ENCODE results near the gene AFTPH. TPM values are rescaled to one million over a fixed set of nuclear protein-coding genes. Genes with fewer than 3 reads are reported as not detected.

Gene AFTPH
- polyA plus RNA-seq, 1 of the 3 experiments (the other 2 are of a cell fraction): 7.4 TPM

- TF ChIP-seq USF1 (IDR thresholded peaks at IDR 0.05; ENCODE audit: borderline replicate concordance, low read depth) (no peak), PBX3 (IDR thresholded peaks at IDR 0.05) (no peak), RAD21 (IDR thresholded peaks at IDR 0.05; ENCODE audit: low read length) (no peak), FOXM1 (IDR thresholded peaks at IDR 0.05; ENCODE audit: low read depth) (no peak), YY1 (IDR thresholded peaks at IDR 0.05; ENCODE audit: low read depth) (no peak), SMC3 (IDR thresholded peaks at IDR 0.05; ENCODE audit: low read depth, low read length) (no peak)
- TF ChIP-seq, protein P1, sequence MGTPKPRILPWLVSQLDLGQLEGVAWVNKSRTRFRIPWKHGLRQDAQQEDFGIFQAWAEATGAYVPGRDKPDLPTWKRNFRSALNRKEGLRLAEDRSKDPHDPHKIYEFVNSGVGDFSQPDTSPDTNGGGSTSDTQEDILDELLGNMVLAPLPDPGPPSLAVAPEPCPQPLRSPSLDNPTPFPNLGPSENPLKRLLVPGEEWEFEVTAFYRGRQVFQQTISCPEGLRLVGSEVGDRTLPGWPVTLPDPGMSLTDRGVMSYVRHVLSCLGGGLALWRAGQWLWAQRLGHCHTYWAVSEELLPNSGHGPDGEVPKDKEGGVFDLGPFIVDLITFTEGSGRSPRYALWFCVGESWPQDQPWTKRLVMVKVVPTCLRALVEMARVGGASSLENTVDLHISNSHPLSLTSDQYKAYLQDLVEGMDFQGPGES (IDR thresholded peaks at IDR 0.05; ENCODE audit: low read depth, low read length): no peak
These were observed 105.7 kb downstream of the AFTPH start (continued) for GRCh38 chr2:64629875-64630274.

GRCh38 chr2:64630752-64631151 is 106.6 kb downstream of the AFTPH start:
- DNase-seq: no peak
- CTCF ChIA-PET: interaction anchor here (1.2 to 1.8 kb wide), 4 partner anchors 14 to 237 kb away, joined by 4 to 11 read pairs (median 6); no protein-coding TSS in a partner anchor
- H4K20me1 ChIP-seq (ENCODE audit: insufficient read depth): peaks cover 26% of the 10 kb centered on the region; the same call in 1 of the 2 replicates

More at GRCh38 chr2:64630752-64631151, 106.6 kb downstream of the AFTPH start:
- TF ChIP-seq RCOR1 (IDR thresholded peaks at IDR 0.05; ENCODE audit: low read length) (no peak), RFX5 (IDR thresholded peaks at IDR 0.05; ENCODE audit: low read length) (no peak), CHD2 (IDR thresholded peaks at IDR 0.05; ENCODE audit: low read length, partially characterized antibody) (no peak), JUND (IDR thresholded peaks at IDR 0.05) (no peak), ZBTB33 (IDR thresholded peaks at IDR 0.05; ENCODE audit: borderline replicate concordance, low read depth) (no peak), PBX3 (IDR thresholded peaks at IDR 0.05) (no peak), SMC3 (IDR thresholded peaks at IDR 0.05; ENCODE audit: low read depth, low read length) (no peak), EZH2phosphoT487 (IDR thresholded peaks at IDR 0.05; ENCODE audit: borderline replicate concordance, low read depth) (no peak), RXRA (IDR thresholded peaks at IDR 0.05; ENCODE audit: borderline replicate concordance, low read depth) (no peak), FOXM1 (IDR thresholded peaks at IDR 0.05; ENCODE audit: low read depth) (no peak), MEF2A (IDR thresholded peaks at IDR 0.05; ENCODE audit: borderline replicate concordance, low read depth) (no peak), TEAD4 (IDR thresholded peaks at IDR 0.05; ENCODE audit: borderline replicate concordance, insufficient read depth) (no peak), NFIC (IDR thresholded peaks at IDR 0.05; ENCODE audit: borderline replicate concordance) (no peak)
- TF ChIP-seq, protein P2, sequence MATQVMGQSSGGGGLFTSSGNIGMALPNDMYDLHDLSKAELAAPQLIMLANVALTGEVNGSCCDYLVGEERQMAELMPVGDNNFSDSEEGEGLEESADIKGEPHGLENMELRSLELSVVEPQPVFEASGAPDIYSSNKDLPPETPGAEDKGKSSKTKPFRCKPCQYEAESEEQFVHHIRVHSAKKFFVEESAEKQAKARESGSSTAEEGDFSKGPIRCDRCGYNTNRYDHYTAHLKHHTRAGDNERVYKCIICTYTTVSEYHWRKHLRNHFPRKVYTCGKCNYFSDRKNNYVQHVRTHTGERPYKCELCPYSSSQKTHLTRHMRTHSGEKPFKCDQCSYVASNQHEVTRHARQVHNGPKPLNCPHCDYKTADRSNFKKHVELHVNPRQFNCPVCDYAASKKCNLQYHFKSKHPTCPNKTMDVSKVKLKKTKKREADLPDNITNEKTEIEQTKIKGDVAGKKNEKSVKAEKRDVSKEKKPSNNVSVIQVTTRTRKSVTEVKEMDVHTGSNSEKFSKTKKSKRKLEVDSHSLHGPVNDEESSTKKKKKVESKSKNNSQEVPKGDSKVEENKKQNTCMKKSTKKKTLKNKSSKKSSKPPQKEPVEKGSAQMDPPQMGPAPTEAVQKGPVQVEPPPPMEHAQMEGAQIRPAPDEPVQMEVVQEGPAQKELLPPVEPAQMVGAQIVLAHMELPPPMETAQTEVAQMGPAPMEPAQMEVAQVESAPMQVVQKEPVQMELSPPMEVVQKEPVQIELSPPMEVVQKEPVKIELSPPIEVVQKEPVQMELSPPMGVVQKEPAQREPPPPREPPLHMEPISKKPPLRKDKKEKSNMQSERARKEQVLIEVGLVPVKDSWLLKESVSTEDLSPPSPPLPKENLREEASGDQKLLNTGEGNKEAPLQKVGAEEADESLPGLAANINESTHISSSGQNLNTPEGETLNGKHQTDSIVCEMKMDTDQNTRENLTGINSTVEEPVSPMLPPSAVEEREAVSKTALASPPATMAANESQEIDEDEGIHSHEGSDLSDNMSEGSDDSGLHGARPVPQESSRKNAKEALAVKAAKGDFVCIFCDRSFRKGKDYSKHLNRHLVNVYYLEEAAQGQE (IDR thresholded peaks at IDR 0.05; ENCODE audit: low read depth, low read length): no peak
- TF ChIP-seq, protein P3, sequence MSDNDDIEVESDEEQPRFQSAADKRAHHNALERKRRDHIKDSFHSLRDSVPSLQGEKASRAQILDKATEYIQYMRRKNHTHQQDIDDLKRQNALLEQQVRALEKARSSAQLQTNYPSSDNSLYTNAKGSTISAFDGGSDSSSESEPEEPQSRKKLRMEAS (IDR thresholded peaks at IDR 0.05; ENCODE audit: low read depth): no peak
- H2AFZ ChIP-seq (ENCODE audit: low read depth): no peak overlapping the region
- no peaks in the 10 kb centered on the region for H3K9me3 ChIP-seq
- peaks cover 0 to 46% of the 10 kb centered on the region in 2 experiments; a peak in 2 of 4 replicates for H3K4me1 ChIP-seq (ENCODE audit: control insufficient read depth in 1 of 2, insufficient read depth in 2 of 2, low read depth in 1 of 2, low read length in 1 of 2)
- POLR2A ChIA-PET: interaction anchor here (1.2 kb wide), 1 partner anchor 23 kb away, joined by 3 read pairs; the partner anchor contains the start of gene SERTAD2
- peaks cover 24% of the 10 kb centered on the region for H3K79me2 ChIP-seq (ENCODE audit: insufficient read depth)
- peaks cover 25 to 37% of the 10 kb centered on the region in 2 experiments for H3K36me3 ChIP-seq (replicated peaks in 1 of 2; ENCODE audit: control insufficient read depth in 1 of 2, insufficient read depth in 2 of 2, low read length in 1 of 2)
- no peaks in the 10 kb centered on the region for H3K27me3 ChIP-seq (ENCODE audit: insufficient read depth)
- no peak overlapping the region for H3K4me2 ChIP-seq
- H3K9ac ChIP-seq: no peak overlapping the region
- no peak overlapping the region for H3K4me3 ChIP-seq (ENCODE audit: low read depth in 2 of 2, low read length in 1 of 2)
- WGBS (ENCODE audit: low lambda C conversion rate): 96% methylated on average over 10 of the region's 10 CpGs
- H3K9me2 ChIP-seq: no peaks in the 10 kb centered on the region
- no peak overlapping the region for H3K27ac ChIP-seq (ENCODE audit: low read depth in 2 of 2, low read length in 1 of 2)
- peaks cover 3% of the 10 kb centered on the region for H3F3A ChIP-seq (replicated peaks; ENCODE audit: insufficient read depth)
